Left renal cortex interstitium (tissue), 4 donors: ENCODE results near the gene BBS9. TPM values are rescaled to one million over a fixed set of nuclear protein-coding genes. Genes with fewer than 3 reads are reported as not detected.
"Not testable (repeated sequence)": the region's sequence is repeated elsewhere in the genome, so short reads cannot be mapped to it uniquely, and the experiment has no call there.

Experiments
- DNase-seq, 4 donors: peaks; one replicate each; pipeline ENCODE4 v3.0.0-alpha.2; 2013; ENCODE audit warnings: low read depth in 4 of 4, low spot score in 2 of 4, missing footprints in 1 of 4
- polyA plus RNA-seq, 4 donors: library from polyadenylated mRNA; unstranded; fragments of 120-200 nt; gene quantifications; one replicate each; pipeline ENCODE4 v1.2.1, GENCODE V29; 2013; ENCODE audit not compliant: insufficient read length in 4 of 4

Gene BBS9
- polyA plus RNA-seq, 4 donors = 14.4 to 18.0 (median 16.5) TPM

- DNase-seq = no peak
These were observed 133.1 kb downstream of the BBS9 start for GRCh38 chr7:33262476-33262875.

- not testable (repeated sequence) for DNase-seq
These were observed 142.5 kb downstream of the BBS9 start for GRCh38 chr7:33271839-33272371.

- DNase-seq = no peak
These were observed 144.0 kb downstream of the BBS9 start for GRCh38 chr7:33273356-33273755.

- no peak for DNase-seq
These were observed 147.0 kb downstream of the BBS9 start for GRCh38 chr7:33276325-33276724.

- DNase-seq = no peak
These were observed 147.4 kb downstream of the BBS9 start for GRCh38 chr7:33276729-33277128.

GRCh38 chr7:33278095-33278494, 148.7 kb downstream of the BBS9 start:
- no peak for DNase-seq

- DNase-seq = peak in 3 of 4 donors; percentile 35 to 50 (median 39)
These were observed 157.1 kb downstream of the BBS9 start for GRCh38 chr7:33286501-33286900.

GRCh38 chr7:33287738-33288137, 158.4 kb downstream of the BBS9 start:
- DNase-seq = no peak

GRCh38 chr7:33298848-33299247, 169.5 kb downstream of the BBS9 start:
- no peak for DNase-seq

GRCh38 chr7:33299425-33299824, 170.1 kb downstream of the BBS9 start:
- DNase-seq = no peak

- no peak for DNase-seq
These were observed 170.8 kb downstream of the BBS9 start for GRCh38 chr7:33300131-33300530.

GRCh38 chr7:33300742-33301141, 171.4 kb downstream of the BBS9 start:
- no peak for DNase-seq

- not testable (repeated sequence) for DNase-seq
These were observed 174.7 kb downstream of the BBS9 start for GRCh38 chr7:33303978-33304557.

- no peak for DNase-seq
These were observed 177.8 kb downstream of the BBS9 start for GRCh38 chr7:33307205-33307604.

GRCh38 chr7:33310546-33310945, 181.2 kb downstream of the BBS9 start:
- DNase-seq = no peak

GRCh38 chr7:33325754-33326484, 196.6 kb downstream of the BBS9 start:
- no peak for DNase-seq

- no peak for DNase-seq
These were observed 197.1 kb downstream of the BBS9 start for GRCh38 chr7:33326485-33326848.

- DNase-seq = no peak
These were observed 198.1 kb downstream of the BBS9 start for GRCh38 chr7:33327427-33327826.

GRCh38 chr7:33334349-33334748, 205.0 kb downstream of the BBS9 start:
- DNase-seq = no peak

- no peak for DNase-seq
These were observed 207.5 kb downstream of the BBS9 start for GRCh38 chr7:33336820-33337219.

GRCh38 chr7:33339074-33339790, 209.9 kb downstream of the BBS9 start:
- DNase-seq = no peak

- DNase-seq = no peak
These were observed 216.7 kb downstream of the BBS9 start for GRCh38 chr7:33346055-33346454.
